H1 (cell line): Measurements from ENCODE around the gene DIP2B. TPM values are rescaled to one million over a fixed set of nuclear protein-coding genes. Genes with fewer than 3 reads are reported as not detected.

Experiments
- CTCF ChIA-PET: fragments of 300-600 bp; sonication (Branson Sonifier 250); formaldehyde crosslinking; loops from one replicate; lab custom pipeline; 2021; ENCODE audit not compliant: partially characterized antibody; lab: Charles Lee
- POLR2A ChIA-PET: fragments of 300-600 bp; sonication (Branson Sonifier 250); formaldehyde crosslinking; loops from one replicate; lab custom pipeline; 2021; ENCODE audit warnings: inconsistent platforms; ENCODE audit not compliant: partially characterized antibody; lab: Charles Lee
- DNase-seq, 2 experiments: peaks; one replicate each; pipeline versions ENCODE4 v3.0.0 to v3.0.0-alpha.2; 2010 to 2022; ENCODE audit warnings: low spot score in 2 of 2, low read depth in 1 of 2, mixed read lengths in 1 of 2
- FAIRE-seq: peaks from 2 replicates; lab custom pipeline; 2011; peaks lifted over from hg19 to GRCh38; lab: Jason Lieb, UNC
- H2AFZ ChIP-seq: 2 replicates; pipeline ENCODE4 v1.8.1; 2012; ENCODE audit warnings: low read length, inconsistent platforms
- H2AK5ac ChIP-seq: 2 replicates; pipeline ENCODE4 v1.6.1; 2013; ENCODE audit warnings: low read depth, low read length
- H2BK120ac ChIP-seq: replicated peaks from 2 replicates; pipeline ENCODE3; 2013; ENCODE audit warnings: low read depth, low read length, inconsistent platforms
- H2BK12ac ChIP-seq: 2 replicates; pipeline ENCODE4 v1.6.1; 2013; ENCODE audit warnings: low read depth, low read length
- H2BK15ac ChIP-seq: 2 replicates; pipeline ENCODE4 v1.6.1; 2013; ENCODE audit warnings: low read length
- H2BK20ac ChIP-seq: 2 replicates; pipeline ENCODE4 v1.6.1; 2013; ENCODE audit warnings: low read length
- H2BK5ac ChIP-seq: 2 replicates; pipeline ENCODE4 v1.6.1; 2013; ENCODE audit warnings: low read depth, low read length
- H3K14ac ChIP-seq: 2 replicates; pipeline ENCODE4 v1.6.1; 2013; ENCODE audit warnings: inconsistent platforms; ENCODE audit not compliant: insufficient read length
- H3K18ac ChIP-seq: 2 replicates; pipeline ENCODE4 v1.6.1; 2013; ENCODE audit warnings: low read length; ENCODE audit errors: extremely low read depth
- H3K23ac ChIP-seq: 2 replicates; pipeline ENCODE4 v1.6.1; 2013; ENCODE audit warnings: inconsistent platforms; ENCODE audit not compliant: insufficient read length
- H3K23me2 ChIP-seq: 2 replicates; pipeline ENCODE4 v1.6.1; 2013; ENCODE audit warnings: low read depth, low read length
- H3K27ac ChIP-seq: 2 replicates; pipeline ENCODE4 v1.6.1; 2011; ENCODE audit warnings: low read depth, low read length, inconsistent platforms
- H3K27me3 ChIP-seq, 4 experiments: replicated peaks in 1 of 4; 1 replicate in 1 of 4; 2 replicates in 3 of 4; pipeline versions ENCODE4 v1.6.1 to v1.8.1; 2011 to 2013; ENCODE audit warnings: low read length in 3 of 4, mild to moderate bottlenecking in 3 of 4, inconsistent platforms in 2 of 4, mixed read lengths in 2 of 4, moderate library complexity in 1 of 4; ENCODE audit not compliant: control insufficient read depth in 3 of 4, insufficient read depth in 3 of 4; ENCODE audit errors: extremely low read depth in 1 of 4
- H3K36me3 ChIP-seq, 4 experiments: 2 replicates each; pipeline versions ENCODE4 v1.6.1 to v1.8.1; 2011 to 2013; ENCODE audit warnings: mild to moderate bottlenecking in 4 of 4, low read length in 3 of 4, moderate library complexity in 2 of 4, control low read depth in 1 of 4, inconsistent platforms in 1 of 4; ENCODE audit not compliant: insufficient read depth in 4 of 4, control insufficient read depth in 2 of 4
- H3K4ac ChIP-seq: replicated peaks from 2 replicates; pipeline ENCODE3; 2013; ENCODE audit warnings: low read length, low read depth, mixed read lengths, inconsistent platforms; ENCODE audit not compliant: insufficient read length
- H3K4me1 ChIP-seq, 4 experiments: replicated peaks in 1 of 4; 1 replicate in 1 of 4; 2 replicates in 3 of 4; pipeline versions ENCODE4 v1.6.1 to v1.8.1; 2011 to 2013; ENCODE audit warnings: low read length in 3 of 4, inconsistent platforms in 2 of 4, mixed read lengths in 1 of 4; ENCODE audit not compliant: insufficient read depth in 4 of 4, control insufficient read depth in 3 of 4
- H3K4me2 ChIP-seq, 2 experiments: 2 replicates each; pipeline versions ENCODE4 v1.6.1 to v1.8.1; 2011 to 2013; ENCODE audit warnings: low read depth in 2 of 2, low read length in 2 of 2, control low read depth in 1 of 2, inconsistent platforms in 1 of 2, mild to moderate bottlenecking in 1 of 2; ENCODE audit not compliant: insufficient read depth in 1 of 2
- H3K4me3 ChIP-seq, 4 experiments: fragments of 200-600, 300-600 bp in 1 of 4; sonication (generic), shearing (Covaris generic), sonication (Bioruptor Twin) in 1 of 4; 2 replicates each; pipeline versions ENCODE4 v1.5.1 to v1.8.1; 2011 to 2016; ENCODE audit warnings: low read length in 4 of 4, low read depth in 3 of 4, control low read depth in 2 of 4, inconsistent platforms in 2 of 4, mild to moderate bottlenecking in 2 of 4, mixed read lengths in 1 of 4, moderate library complexity in 1 of 4; ENCODE audit not compliant: insufficient read depth in 2 of 4; ENCODE audit errors: extremely low read depth in 1 of 4
- H3K56ac ChIP-seq: replicated peaks from 2 replicates; pipeline ENCODE3; 2013; ENCODE audit warnings: low read depth, mild to moderate bottlenecking, mixed read lengths, low read length, inconsistent platforms; ENCODE audit not compliant: insufficient read length
- H3K79me1 ChIP-seq: 2 replicates; pipeline ENCODE4 v1.6.1; 2013; ENCODE audit warnings: low read depth, low read length, control low read depth
- H3K79me2 ChIP-seq, 2 experiments: 2 replicates each; pipeline versions ENCODE4 v1.6.1 to v1.8.1; 2012 to 2013; ENCODE audit warnings: low read length in 2 of 2, mild to moderate bottlenecking in 2 of 2, inconsistent platforms in 1 of 2; ENCODE audit not compliant: insufficient read depth in 2 of 2, control insufficient read depth in 1 of 2
- H3K9ac ChIP-seq, 4 experiments: replicated peaks in 1 of 4; 1 replicate in 1 of 4; 2 replicates in 3 of 4; pipeline versions ENCODE4 v1.6.1 to v1.8.1; 2011 to 2013; ENCODE audit warnings: low read depth in 3 of 4, low read length in 3 of 4, control low read depth in 2 of 4, mild to moderate bottlenecking in 2 of 4, moderate library complexity in 2 of 4, inconsistent platforms in 1 of 4; ENCODE audit errors: extremely low read depth in 1 of 4
- H3K9me3 ChIP-seq, 2 experiments: 2 replicates each; pipeline versions ENCODE4 v1.6.1 to v1.8.1; 2012 to 2013; ENCODE audit warnings: mild to moderate bottlenecking in 2 of 2, moderate library complexity in 2 of 2, control low read depth in 1 of 2, inconsistent platforms in 1 of 2, low read depth in 1 of 2, low read length in 1 of 2, mixed read lengths in 1 of 2; ENCODE audit not compliant: insufficient read depth in 2 of 2
- H4K20me1 ChIP-seq, 2 experiments: replicated peaks in 1 of 2; 2 replicates each; pipeline versions ENCODE3 to v1.8.1; 2011 to 2013; ENCODE audit warnings: inconsistent platforms in 2 of 2, low read length in 2 of 2, mild to moderate bottlenecking in 1 of 2; ENCODE audit not compliant: insufficient read depth in 2 of 2, control insufficient read depth in 1 of 2
- H4K5ac ChIP-seq: 2 replicates; pipeline ENCODE4 v1.6.1; 2013; ENCODE audit warnings: low read length, low read depth, mixed read lengths, inconsistent platforms; ENCODE audit not compliant: insufficient read length
- H4K8ac ChIP-seq: 2 replicates; pipeline ENCODE4 v1.8.0; 2013; ENCODE audit warnings: mild to moderate bottlenecking, moderate library complexity, low read length, inconsistent platforms; ENCODE audit not compliant: insufficient read depth; ENCODE audit errors: extremely low read depth
- H4K91ac ChIP-seq: replicated peaks from 2 replicates; pipeline ENCODE3; 2013; ENCODE audit warnings: low read length, mixed read lengths, inconsistent platforms; ENCODE audit not compliant: insufficient read length
- CHD1 ChIP-seq: IDR thresholded peaks from 2 replicates; pipeline ENCODE4 v1.6.1; 2012; ENCODE audit warnings: low read depth, low read length, improper control_type of control experiment
- EGR1 ChIP-seq: IDR thresholded peaks from 2 replicates; pipeline ENCODE4 v1.6.1; 2011; ENCODE audit warnings: low read depth, low read length, borderline replicate concordance
- KDM1A ChIP-seq: fragments of 200-600, 300-600 bp; sonication (generic); IDR thresholded peaks from 2 replicates; pipeline ENCODE4 v1.7.1; 2016; ENCODE audit warnings: mild to moderate bottlenecking, low read length, borderline replicate concordance
- MAFK ChIP-seq: IDR thresholded peaks from 2 replicates; pipeline ENCODE4 v1.6.1; 2012; ENCODE audit warnings: low read depth, mild to moderate bottlenecking, improper control_type of control experiment, low read length
- NANOG ChIP-seq: IDR thresholded peaks from 2 replicates; pipeline ENCODE4 v1.6.1; 2011; ENCODE audit warnings: low read length, low read depth, mild to moderate bottlenecking, inconsistent platforms; ENCODE audit not compliant: insufficient read depth, poor library complexity, severe bottlenecking
- RBBP5 ChIP-seq: IDR thresholded peaks from 2 replicates; pipeline ENCODE4 v1.7.1; 2012; ENCODE audit warnings: low read depth, mild to moderate bottlenecking, inconsistent platforms, low read length, moderate library complexity, borderline replicate concordance
- RNF2 ChIP-seq: fragments of 200-900, 300-1000 bp; sonication (generic); IDR thresholded peaks from 2 replicates; pipeline ENCODE4 v1.7.1; 2016; ENCODE audit warnings: borderline replicate concordance, low read depth, mild to moderate bottlenecking, antibody characterized with exemption, low read length; ENCODE audit not compliant: poor library complexity, severe bottlenecking; ENCODE audit errors: missing control alignments
- WGBS, 2 experiments: shearing (Covaris generic) in 1 of 2; methylation state at CpG; one replicate each; pipeline versions ENCODE4 v1.1.6 to v1.1.7; 2013 to 2015; ENCODE audit warnings: low lambda C conversion rate in 2 of 2, mixed read lengths in 2 of 2, inconsistent platforms in 1 of 2, low coverage in 1 of 2, missing lambda C conversion rate in 1 of 2; ENCODE audit not compliant: insufficient replicate concordance in 2 of 2, insufficient coverage in 1 of 2, insufficient read length in 1 of 2; ENCODE audit errors: extremely low coverage in 1 of 2, missing lambda C conversion rate in 1 of 2; 5-methylcytosine and 5-hydroxymethylcytosine counted together
- polyA plus RNA-seq, 7 experiments: library from polyadenylated mRNA; depleted of rRNA in 3 of 7; stranded (reverse) in 5 of 7; unstranded in 2 of 7; fragments of >200 nt in 5 of 7; fragments of 200-250 nt in 2 of 7; gene quantifications; 1 replicate in 5 of 7; 2 replicates in 1 of 7; 4 replicates in 1 of 7; pipeline versions ENCODE4 v1.2.1 to v1.2.3, GENCODE V29; 2011 to 2013; ENCODE audit warnings: missing spikeins in 2 of 7, mixed read lengths in 2 of 7
- total RNA-seq: library from RNA; stranded (reverse); fragmentation: NEBNext Ultra II Directional; extraction: Animal tissue kit (Norgen Biotek cat#: 25700); gene quantifications from 2 replicates; pipeline ENCODE4 v1.2.1, GENCODE V29; 2021

DIP2B gene
- total and polyA plus RNA-seq, 2 of the 8 experiments (the other 6 are each of a cell fraction or from before 2014, with no cell fraction given) = 11.1 to 29.6 TPM

DNA sequence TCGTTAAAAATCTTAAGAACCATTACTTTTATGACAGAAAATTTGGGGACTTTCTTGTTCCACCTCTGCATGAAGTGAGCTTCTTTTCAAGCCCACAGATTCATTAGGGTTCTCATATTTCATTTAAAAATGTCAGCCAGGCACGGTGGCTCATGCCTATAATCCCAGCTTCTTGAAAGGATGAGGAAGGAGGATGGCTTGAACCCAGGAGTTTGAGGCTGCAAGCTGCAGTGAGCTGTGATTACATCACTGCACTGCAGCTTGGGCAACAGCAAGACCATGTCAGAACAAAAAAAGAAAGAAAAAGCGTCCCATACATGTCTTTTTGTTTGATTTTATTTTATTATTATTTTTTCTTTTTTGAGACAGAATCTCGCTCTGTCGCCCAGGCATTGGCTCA, 215.7 kb downstream of the DIP2B start:
- Histone ChIP-seq H3K9ac (no peak overlapping the region), H3K4me3 (no peak overlapping the region), H2BK12ac (no peak overlapping the region), H3K79me2 (no peaks in the 10 kb centered on the region), H3K23ac (no peak overlapping the region), H2BK5ac (no peak overlapping the region), H3K4ac (no peak overlapping the region), H2AK5ac (no peak overlapping the region), H4K8ac (no peak overlapping the region), H3K14ac (no peak overlapping the region), H3K27ac (no peak overlapping the region), H3K9me3 (no peaks in the 10 kb centered on the region), H2AFZ (no peak overlapping the region), H4K91ac (no peak overlapping the region), H4K20me1 (peaks cover 1% of the 10 kb centered on the region in 2 experiments), H3K36me3 (peaks cover 8 to 41% (median 31%) of the 10 kb centered on the region in 4 experiments), H2BK20ac (no peak overlapping the region), H3K4me1 (no peaks in the 10 kb centered on the region), H4K5ac (no peak overlapping the region), H2BK15ac (no peak overlapping the region), H3K23me2 (no peaks in the 10 kb centered on the region), H3K79me1 (no peaks in the 10 kb centered on the region), H2BK120ac (no peak overlapping the region), H3K56ac (no peak overlapping the region), H3K18ac (no peak overlapping the region), H3K27me3 (no peaks in the 10 kb centered on the region), H3K4me2 (no peak overlapping the region)
- DNase-seq (no peak), FAIRE-seq (no peak)
- no peak for TF ChIP-seq RNF2
- TF ChIP-seq NANOG = no peak
- no peak for TF ChIP-seq KDM1A
- TF ChIP-seq CHD1 = no peak
- no peak for TF ChIP-seq MAFK
- no peak for TF ChIP-seq EGR1
- TF ChIP-seq RBBP5 = no peak
- CTCF ChIA-PET = interaction anchor here (1.3 to 2.4 kb wide), 4 partner anchors 9 to 216 kb away, joined by 3 to 8 read pairs (median 4); partner anchors contain the start of gene DIP2B
- POLR2A ChIA-PET = no interaction called here
- 83% methylated on average over 5 of the region's 5 CpGs; no CpG with 5 or more reads in 1 of the 2 experiments for WGBS, 2 experiments
